Measurements from ENCODE around the gene CALD1. TPM values are rescaled to one million over a fixed set of nuclear protein-coding genes. Genes with fewer than 3 reads are reported as not detected.

The CALD1 gene
- total RNA-seq, 1 donor: 3,507 TPM

GRCh38 chr7:134896073-134896472 lies 116.6 kb downstream of the CALD1 start:
- H3K4me3 ChIP-seq (ENCODE audit: low read depth, low read length): no peak overlapping the region
- no peak for TF ChIP-seq CTCF (IDR thresholded peaks at IDR 0.05; ENCODE audit: insufficient read depth, low read depth, low read length)
- DNase-seq (ENCODE audit: low read depth): no peak

- no peak for DNase-seq (ENCODE audit: low read depth)
- no peak overlapping the region for H3K4me3 ChIP-seq (ENCODE audit: low read depth, low read length)
- TF ChIP-seq CTCF (IDR thresholded peaks at IDR 0.05; ENCODE audit: insufficient read depth, low read depth, low read length): no peak
Observed at GRCh38 chr7:134897936-134898335, 118.5 kb downstream of the CALD1 start.

GRCh38 chr7:134899729-134900128 lies 120.3 kb downstream of the CALD1 start:
- H3K4me3 ChIP-seq (ENCODE audit: low read depth, low read length): no peak overlapping the region
- TF ChIP-seq CTCF (IDR thresholded peaks at IDR 0.05; ENCODE audit: insufficient read depth, low read depth, low read length): no peak
- peak; percentile 71 for DNase-seq (ENCODE audit: low read depth)

GRCh38 chr7:134900166-134900982 lies 120.9 kb downstream of the CALD1 start:
- no peak for TF ChIP-seq CTCF (IDR thresholded peaks at IDR 0.05; ENCODE audit: insufficient read depth, low read depth, low read length)
- DNase-seq (ENCODE audit: low read depth): no peak

GRCh38 chr7:134901389-134902020 lies 122.1 kb downstream of the CALD1 start:
- no peak overlapping the region for H3K4me3 ChIP-seq (ENCODE audit: low read depth, low read length)
- no peak for TF ChIP-seq CTCF (IDR thresholded peaks at IDR 0.05; ENCODE audit: insufficient read depth, low read depth, low read length)
- no peak for DNase-seq (ENCODE audit: low read depth)

More at GRCh38 chr7:134900166-134900982, 120.9 kb downstream of the CALD1 start:
- H3K4me3 ChIP-seq (ENCODE audit: low read depth, low read length): no peak overlapping the region

- no peak for TF ChIP-seq CTCF (IDR thresholded peaks at IDR 0.05; ENCODE audit: insufficient read depth, low read depth, low read length)
- no peak for DNase-seq (ENCODE audit: low read depth)
- H3K4me3 ChIP-seq (ENCODE audit: low read depth, low read length): no peak overlapping the region
Observed at GRCh38 chr7:134902058-134902457, 122.6 kb downstream of the CALD1 start.

All from fibroblast of villous mesenchyme (primary cell).